Activated CD4-positive, alpha-beta T cell treated with anti-CD3 and anti-CD28 coated beads, Interleukin-2, amount 10 ng/mL, durations not matched to agents 24 days and 14 days (primary cell): ENCODE measurements around the gene UBQLN3. TPM values are rescaled to one million over a fixed set of nuclear protein-coding genes. Genes with fewer than 3 reads are reported as not detected.

Source experiments
- DNase-seq: peaks from one replicate; pipeline ENCODE4 v3.0.0; 2022
- H3K27ac Mint-ChIP-seq: one replicate; pipeline ENCODE4 v1.8.0; 2022; ENCODE audit warnings: mild to moderate bottlenecking, mixed read lengths
- H3K27me3 Mint-ChIP-seq: one replicate; pipeline ENCODE4 v1.8.0; 2022; ENCODE audit warnings: mixed read lengths
- H3K36me3 Mint-ChIP-seq: one replicate; pipeline ENCODE4 v1.8.0; 2022; ENCODE audit warnings: low read depth, mild to moderate bottlenecking, mixed read lengths
- H3K4me1 Mint-ChIP-seq: one replicate; pipeline ENCODE4 v1.8.0; 2021; ENCODE audit warnings: mixed read lengths
- H3K4me3 Mint-ChIP-seq: one replicate; pipeline ENCODE4 v1.8.0; 2022; ENCODE audit warnings: mild to moderate bottlenecking, moderate library complexity, mixed read lengths
- H3K9me3 Mint-ChIP-seq: one replicate; pipeline ENCODE4 v1.8.0; 2021; ENCODE audit warnings: mixed read lengths
- intact Hi-C: fragments of 100-400 bp; cut with micrococcal nuclease; formaldehyde crosslinking; loops from one replicate; pipeline ENCODE4 v1.15.1; 2023
- total RNA-seq: library from RNA; stranded (reverse); gene quantifications from 2 replicates; pipeline ENCODE4 v1.2.3, GENCODE V29; 2022

Gene UBQLN3
- total RNA-seq, 1 donor from 2014 or later = not detected

GRCh38 chr11:5524756-5525155 is 15.0 kb upstream of the UBQLN3 start:
- no peak for DNase-seq
- no peaks in the 10 kb centered on the region for H3K4me1 Mint-ChIP-seq
- H3K4me3 Mint-ChIP-seq = no peak overlapping the region
- H3K27me3 Mint-ChIP-seq = no peaks in the 10 kb centered on the region
- no peak overlapping the region for H3K27ac Mint-ChIP-seq
- H3K9me3 Mint-ChIP-seq = no peaks in the 10 kb centered on the region
- no peaks in the 10 kb centered on the region for H3K36me3 Mint-ChIP-seq
- intact Hi-C loops = no loop called here

- H3K36me3 Mint-ChIP-seq = no peaks in the 10 kb centered on the region
- no peak overlapping the region for H3K4me3 Mint-ChIP-seq
- intact Hi-C loops = no loop called here
- H3K27ac Mint-ChIP-seq = no peak overlapping the region
- H3K27me3 Mint-ChIP-seq = no peaks in the 10 kb centered on the region
- no peaks in the 10 kb centered on the region for H3K9me3 Mint-ChIP-seq
- DNase-seq = no peak
- H3K4me1 Mint-ChIP-seq = no peaks in the 10 kb centered on the region
Measured at GRCh38 chr11:5522308-5522707, 12.6 kb upstream of the UBQLN3 start.

GRCh38 chr11:5521540-5521939 is 11.8 kb upstream of the UBQLN3 start:
- Mint-ChIP-seq H3K27me3 (no peaks in the 10 kb centered on the region), H3K4me3 (no peak overlapping the region), H3K36me3 (no peaks in the 10 kb centered on the region), H3K9me3 (no peaks in the 10 kb centered on the region), H3K27ac (no peak overlapping the region), H3K4me1 (no peaks in the 10 kb centered on the region)
- intact Hi-C loops = no loop called here
- DNase-seq = no peak

GRCh38 chr11:5516599-5516998 is 6.8 kb upstream of the UBQLN3 start, which contains the start of gene UBQLNL:
TSS of gene UBQLNL (minus strand) at chr11:5516699. CDS start at chr11:5516441, 258 bp downstream.
- H3K4me1 Mint-ChIP-seq = no peaks in the 10 kb centered on the region
- no peaks in the 10 kb centered on the region for H3K36me3 Mint-ChIP-seq
- H3K27me3 Mint-ChIP-seq = peaks cover 6% of the 10 kb centered on the region
- intact Hi-C loops = no loop called here
- H3K9me3 Mint-ChIP-seq = no peaks in the 10 kb centered on the region
- no peak within 1 kb of the TSS for H3K27ac Mint-ChIP-seq
- DNase-seq = no peak
- no peak within 1 kb of the TSS for H3K4me3 Mint-ChIP-seq

- H3K27ac Mint-ChIP-seq = no peak overlapping the region
- peaks cover 10% of the 10 kb centered on the region for H3K27me3 Mint-ChIP-seq
- no peak for DNase-seq
- H3K4me3 Mint-ChIP-seq = no peak overlapping the region
- no peaks in the 10 kb centered on the region for H3K36me3 Mint-ChIP-seq
- H3K9me3 Mint-ChIP-seq = no peaks in the 10 kb centered on the region
- H3K4me1 Mint-ChIP-seq = no peaks in the 10 kb centered on the region
- intact Hi-C loops = no loop called here
Measured at GRCh38 chr11:5514841-5515240, 5.1 kb upstream of the UBQLN3 start.

- Mint-ChIP-seq H3K27ac (no peak overlapping the region), H3K27me3 (peaks cover 12% of the 10 kb centered on the region), H3K4me1 (no peaks in the 10 kb centered on the region), H3K9me3 (no peaks in the 10 kb centered on the region), H3K36me3 (no peaks in the 10 kb centered on the region), H3K4me3 (no peak overlapping the region)
- DNase-seq = no peak
- intact Hi-C loops = no loop called here
Measured at GRCh38 chr11:5508605-5509004, 1.2 kb downstream of the UBQLN3 start.

- intact Hi-C loops = no loop called here
Measured at GRCh38 chr11:5507933-5508305, 1.8 kb downstream of the UBQLN3 start.

GRCh38 chr11:5507177-5507932 is 2.4 kb downstream of the UBQLN3 start:
- Mint-ChIP-seq H3K4me3 (no peak overlapping the region), H3K27ac (no peak overlapping the region), H3K9me3 (no peaks in the 10 kb centered on the region), H3K4me1 (no peaks in the 10 kb centered on the region), H3K27me3 (peaks cover 9% of the 10 kb centered on the region), H3K36me3 (no peaks in the 10 kb centered on the region)
- DNase-seq = no peak
- intact Hi-C loops = no loop called here

More at GRCh38 chr11:5507933-5508305, 1.8 kb downstream of the UBQLN3 start:
- no peaks in the 10 kb centered on the region for H3K36me3 Mint-ChIP-seq
- H3K9me3 Mint-ChIP-seq = no peaks in the 10 kb centered on the region
- no peaks in the 10 kb centered on the region for H3K4me1 Mint-ChIP-seq
- H3K27me3 Mint-ChIP-seq = peaks cover 9% of the 10 kb centered on the region
- H3K27ac Mint-ChIP-seq = no peak overlapping the region
- H3K4me3 Mint-ChIP-seq = no peak overlapping the region
- DNase-seq = no peak

GRCh38 chr11:5505363-5506048 is 4.3 kb downstream of the UBQLN3 start:
- no peak for DNase-seq
- no peak overlapping the region for H3K27ac Mint-ChIP-seq
- H3K9me3 Mint-ChIP-seq = no peaks in the 10 kb centered on the region
- peaks cover 6% of the 10 kb centered on the region for H3K27me3 Mint-ChIP-seq
- no peaks in the 10 kb centered on the region for H3K4me1 Mint-ChIP-seq
- H3K4me3 Mint-ChIP-seq = no peak overlapping the region
- intact Hi-C loops = no loop called here
- H3K36me3 Mint-ChIP-seq = no peaks in the 10 kb centered on the region

- Mint-ChIP-seq H3K36me3 (no peaks in the 10 kb centered on the region), H3K4me3 (no peak overlapping the region), H3K27ac (no peak overlapping the region), H3K9me3 (no peaks in the 10 kb centered on the region), H3K4me1 (no peaks in the 10 kb centered on the region), H3K27me3 (peaks cover 8% of the 10 kb centered on the region)
- intact Hi-C loops = no loop called here
- no peak for DNase-seq
Measured at GRCh38 chr11:5504403-5504921, 5.3 kb downstream of the UBQLN3 start.

- Mint-ChIP-seq H3K36me3 (no peaks in the 10 kb centered on the region), H3K4me1 (no peaks in the 10 kb centered on the region), H3K4me3 (no peak overlapping the region), H3K9me3 (no peaks in the 10 kb centered on the region), H3K27me3 (peaks cover 9% of the 10 kb centered on the region), H3K27ac (no peak overlapping the region)
- no peak for DNase-seq
- intact Hi-C loops = no loop called here
Measured at GRCh38 chr11:5500393-5500801, 9.4 kb downstream of the UBQLN3 start.

- no peaks in the 10 kb centered on the region for H3K4me1 Mint-ChIP-seq
- H3K27ac Mint-ChIP-seq = no peak overlapping the region
- DNase-seq = no peak
- H3K9me3 Mint-ChIP-seq = no peaks in the 10 kb centered on the region
- H3K4me3 Mint-ChIP-seq = no peak overlapping the region
- intact Hi-C loops = no loop called here
- no peaks in the 10 kb centered on the region for H3K36me3 Mint-ChIP-seq
- peaks cover 9% of the 10 kb centered on the region for H3K27me3 Mint-ChIP-seq
Measured at GRCh38 chr11:5499671-5500070, 10.1 kb downstream of the UBQLN3 start.

- intact Hi-C loops = no loop called here
- no peaks in the 10 kb centered on the region for H3K9me3 Mint-ChIP-seq
- no peaks in the 10 kb centered on the region for H3K36me3 Mint-ChIP-seq
- DNase-seq = no peak
- no peaks in the 10 kb centered on the region for H3K4me1 Mint-ChIP-seq
- H3K4me3 Mint-ChIP-seq = no peak overlapping the region
- H3K27me3 Mint-ChIP-seq = peaks cover 9% of the 10 kb centered on the region
- H3K27ac Mint-ChIP-seq = no peak overlapping the region
Measured at GRCh38 chr11:5489576-5490357, 20.0 kb downstream of the UBQLN3 start.
